Measurements from ENCODE around the gene NRAP.

Gene NRAP

GRCh38 chr10:113557424-113557862 is 106.4 kb downstream of the NRAP start:
- no peak for DNase-seq

GRCh38 chr10:113555751-113556150 is 108.1 kb downstream of the NRAP start:
- no peak for DNase-seq

GRCh38 chr10:113555245-113555644 is 108.6 kb downstream of the NRAP start:
- no peak for DNase-seq

- peak in 1 of 2 donors; percentile 75 for DNase-seq
Measured at GRCh38 chr10:113554214-113554613, 109.6 kb downstream of the NRAP start.

- DNase-seq, result no peak
Measured at GRCh38 chr10:113553149-113553548, 110.7 kb downstream of the NRAP start.

GRCh38 chr10:113552701-113553100 is 111.1 kb downstream of the NRAP start, which contains the start of gene HABP2:
Gene HABP2, plus strand, starts transcription at chr10:113553053. Its CDS starts 69 bp downstream, at chr10:113553122.
- DNase-seq, result no peak

- DNase-seq, result no peak
Measured at GRCh38 chr10:113552014-113552413, 111.8 kb downstream of the NRAP start.

GRCh38 chr10:113550365-113550764 is 113.5 kb downstream of the NRAP start:
- no peak for DNase-seq

GRCh38 chr10:113549856-113550255 is 114.0 kb downstream of the NRAP start:
- no peak for DNase-seq

GRCh38 chr10:113547426-113547825 is 116.4 kb downstream of the NRAP start:
- DNase-seq, result no peak

GRCh38 chr10:113544392-113544791 is 119.4 kb downstream of the NRAP start:
- no peak for DNase-seq

GRCh38 chr10:113543107-113543955 is 120.5 kb downstream of the NRAP start:
- no peak for DNase-seq

- no peak for DNase-seq
Measured at GRCh38 chr10:113541549-113541927, 122.3 kb downstream of the NRAP start.

- DNase-seq, result no peak
Measured at GRCh38 chr10:113540845-113541548, 122.8 kb downstream of the NRAP start.

GRCh38 chr10:113539789-113540188 is 124.1 kb downstream of the NRAP start:
- DNase-seq, result peak in 1 of 2 donors; percentile 54
